ENCODE results near the gene ARHGAP23.

ARHGAP23 gene

DNA sequence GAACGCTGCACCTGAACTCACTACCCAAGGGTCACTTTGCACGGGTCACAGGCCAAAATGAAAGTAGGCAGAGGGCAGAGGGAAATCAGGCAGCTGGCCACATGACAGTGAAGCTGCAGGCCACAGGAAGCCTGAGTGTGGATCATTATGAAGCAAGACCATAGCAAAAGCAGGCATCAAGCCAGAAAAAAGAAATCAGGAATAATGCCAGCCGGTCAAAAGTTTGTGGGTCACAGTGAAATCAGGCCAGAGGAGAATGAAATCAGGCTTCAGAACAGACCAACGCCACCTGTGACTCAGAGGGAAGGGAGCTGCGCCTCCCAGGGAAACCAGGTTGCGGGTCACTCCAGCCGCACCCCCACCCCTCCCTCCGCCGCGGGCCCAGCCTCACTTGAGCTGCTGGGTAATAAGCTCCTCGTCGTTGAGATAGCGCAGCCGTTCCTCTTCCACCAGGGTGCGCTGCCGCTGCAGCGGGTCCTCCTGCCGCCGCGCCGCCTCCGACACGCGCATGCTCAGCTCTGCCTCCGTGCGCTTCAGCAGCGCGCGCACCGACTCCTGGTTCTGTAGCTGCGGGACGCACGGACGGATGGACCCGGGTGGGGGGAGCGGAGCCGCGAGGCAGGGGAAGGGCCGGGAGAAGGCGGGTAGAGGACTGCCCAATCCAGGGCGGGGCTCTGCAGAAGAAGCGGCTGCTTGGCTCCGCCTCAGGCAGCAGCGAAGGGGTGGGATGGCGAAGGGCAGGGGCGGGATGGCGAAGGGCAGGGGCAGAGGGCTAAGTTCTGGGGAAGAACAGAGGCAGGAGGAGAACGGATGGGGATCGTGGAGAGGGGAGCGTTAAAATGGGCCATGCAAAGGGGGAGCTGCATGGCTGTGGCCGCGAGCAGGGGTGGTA is 129.8 kb downstream of the ARHGAP23 start:
- DNase-seq = peak; percentile 92

DNA sequence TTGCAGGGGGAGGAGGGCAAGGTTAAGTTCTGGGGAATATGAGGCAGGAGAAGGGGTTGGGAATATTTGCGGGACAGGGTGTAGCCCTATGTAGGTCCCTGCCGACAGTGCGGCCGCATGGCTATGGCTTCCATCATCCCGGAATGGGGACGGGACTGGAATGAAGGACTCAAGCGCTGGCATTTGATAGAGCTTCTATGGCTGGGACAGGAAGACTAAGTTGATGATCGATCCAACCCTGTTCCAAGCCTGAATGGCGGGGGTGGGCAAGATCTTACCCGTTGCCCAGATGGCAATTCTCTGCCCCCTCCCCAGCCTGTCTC is 130.4 kb downstream of the ARHGAP23 start:
- DNase-seq = no peak

DNA sequence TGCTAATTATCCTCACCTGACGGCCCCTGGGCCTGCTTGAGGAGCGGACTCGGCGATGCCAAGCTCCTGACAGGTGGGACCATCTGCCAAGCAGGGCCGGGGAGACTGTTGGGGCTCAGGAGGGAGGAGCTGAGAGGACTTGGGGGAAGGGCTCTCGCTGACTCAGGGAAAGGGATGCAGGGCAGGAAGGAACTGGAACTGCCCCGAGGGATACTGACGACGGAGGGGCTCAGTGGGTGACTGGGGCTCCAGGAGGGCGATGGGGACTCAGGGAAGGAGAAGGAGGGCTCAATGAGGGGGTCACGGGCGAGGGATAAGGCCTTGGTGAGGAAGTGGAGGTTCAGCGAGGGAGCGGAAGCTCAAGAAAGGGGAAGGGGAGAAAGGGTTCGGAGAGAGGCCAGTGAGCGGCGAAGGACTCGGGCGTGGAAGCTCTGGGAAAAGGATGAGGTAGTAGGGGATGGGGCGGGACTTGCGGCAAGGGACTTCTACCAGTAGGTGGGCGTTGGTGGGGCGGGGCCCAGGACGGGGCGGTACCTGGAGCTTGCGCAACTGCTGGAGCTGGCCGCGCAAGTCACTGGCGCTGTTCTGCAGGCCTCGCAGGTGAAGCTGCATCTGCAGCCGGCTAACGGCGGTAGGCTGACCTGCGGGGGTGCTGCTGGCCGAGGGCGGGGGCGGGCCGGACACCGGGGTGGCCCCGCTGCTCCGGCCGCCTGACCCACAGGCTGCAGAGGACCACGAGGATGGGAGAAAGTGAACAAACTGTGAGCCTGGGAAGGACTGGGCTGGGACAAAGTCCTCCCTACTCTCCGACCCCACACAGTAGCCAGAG is 131.0 kb downstream of the ARHGAP23 start:
- peak; percentile 85 for DNase-seq

DNA sequence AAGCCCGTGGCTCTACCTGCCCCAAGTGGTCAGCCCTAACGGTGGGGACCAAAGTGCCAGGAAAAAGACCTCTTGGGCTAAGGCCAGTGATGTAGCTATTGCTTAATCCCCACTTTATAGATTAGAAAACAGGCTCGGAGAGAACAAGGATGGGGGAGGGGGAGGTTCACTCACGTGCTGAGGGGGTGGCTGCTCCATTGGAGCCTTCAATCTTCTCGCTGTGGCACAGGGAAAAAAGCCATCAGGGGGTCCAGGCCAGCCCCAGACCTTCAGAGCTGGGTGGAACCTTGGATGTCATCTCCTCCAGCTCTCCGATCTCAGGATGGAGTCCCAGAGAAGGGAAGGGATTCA is 131.6 kb downstream of the ARHGAP23 start:
- no peak for DNase-seq

DNA sequence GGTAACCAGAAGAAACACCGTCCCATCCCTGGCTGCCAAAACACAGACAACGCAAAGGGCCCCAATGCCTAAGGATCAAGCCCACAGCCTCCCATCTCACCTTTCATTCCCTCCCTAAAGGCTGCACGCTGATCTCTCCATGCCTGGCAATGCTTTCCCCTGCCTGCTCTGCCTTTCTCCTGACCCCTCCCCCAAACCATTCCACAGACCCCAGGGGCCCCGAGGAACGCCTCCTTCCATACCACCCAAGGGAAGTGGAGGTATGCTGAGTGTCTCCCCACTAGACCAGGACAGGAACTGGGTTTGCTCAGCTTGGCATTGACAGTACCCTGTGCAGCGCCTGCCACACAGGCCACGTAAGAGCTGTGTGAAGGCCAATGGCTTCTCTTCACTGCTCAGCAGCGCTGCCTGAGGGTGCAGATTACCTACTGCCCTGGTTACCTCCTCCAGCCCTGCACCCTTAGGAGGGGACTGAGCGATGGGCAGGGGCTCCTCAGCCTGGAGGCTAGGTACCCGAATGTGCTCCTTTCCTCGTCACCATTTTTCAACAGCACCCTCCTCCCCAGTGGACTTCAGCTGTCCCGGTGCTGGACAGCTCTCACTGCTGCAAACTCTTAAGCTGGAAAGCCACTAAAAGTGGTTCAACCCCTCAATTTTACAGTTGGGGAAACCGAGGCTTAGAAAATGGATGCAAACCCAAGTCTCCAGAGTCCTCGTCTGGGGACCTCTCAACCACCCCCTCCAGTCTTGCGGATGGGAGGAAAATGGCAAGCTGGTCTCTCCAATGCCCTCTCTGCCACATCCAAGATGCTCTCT is 132.4 kb downstream of the ARHGAP23 start:
- no peak for DNase-seq

DNA sequence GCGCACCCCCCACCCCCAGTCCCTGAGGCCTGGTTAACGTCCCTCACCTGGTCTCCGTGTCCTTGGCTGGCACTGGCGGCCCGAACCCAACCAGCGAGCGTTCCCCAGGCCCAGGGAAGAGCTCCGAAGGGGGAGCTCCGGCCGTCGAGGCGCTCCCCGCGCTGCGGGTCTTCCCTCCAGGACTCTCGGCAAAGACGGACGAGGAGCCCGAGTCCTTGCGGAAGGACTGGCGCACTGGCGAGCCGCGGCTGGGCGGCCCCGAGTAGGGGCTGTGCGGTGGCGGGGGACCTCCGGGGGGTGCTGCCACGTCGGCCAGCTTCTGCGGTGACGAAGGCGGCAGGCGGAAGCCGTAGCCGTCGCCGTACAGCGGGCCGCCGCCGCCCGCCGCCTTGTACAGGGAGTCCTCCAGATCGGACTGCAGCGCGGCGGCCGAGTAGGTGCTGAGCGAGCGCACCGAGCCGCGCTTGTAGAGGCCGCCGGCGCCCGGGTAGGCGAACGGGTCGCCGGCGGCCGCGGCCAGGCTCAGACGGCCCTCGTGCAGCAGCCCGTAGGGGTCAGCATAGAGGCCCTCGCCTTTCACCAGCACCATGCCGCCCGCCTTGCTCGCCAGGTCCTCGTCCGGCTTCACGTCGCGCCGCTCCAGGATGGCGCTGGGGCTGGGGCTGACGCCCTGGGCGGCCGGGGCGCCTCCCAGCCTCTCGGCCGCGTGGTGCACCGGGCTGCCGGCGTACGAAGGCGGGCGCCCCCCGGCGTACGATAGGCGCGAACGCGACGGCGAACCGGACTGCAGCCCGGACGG is 133.4 kb downstream of the ARHGAP23 start:
- DNase-seq = no peak

Data from NCI-H748 treated with DMSO at 0.1 percent for 48 hours (cell line).